Calu3 (cell line): ENCODE data around the gene TCF20. TPM values are rescaled to one million over a fixed set of nuclear protein-coding genes. Genes with fewer than 3 reads are reported as not detected.

Source experiments
- BruUV-seq: library from RNA; stranded (reverse); fragments of 400-500 nt; replicated peaks from 2 replicates; lab custom pipeline; 2021; lab: Mats Ljungman, UMichigan
- CTCF ChIA-PET: fragments of 300-600 bp; sonication (Branson Sonifier 250); formaldehyde crosslinking; loops from one replicate; lab custom pipeline; 2022; ENCODE audit warnings: antibody characterized with exemption; lab: Charles Lee
- DNase-seq: peaks from one replicate; pipeline ENCODE4 v3.0.0; 2022
- H3K27ac Mint-ChIP-seq: one replicate; pipeline ENCODE4 v1.8.0; 2022; ENCODE audit warnings: mixed read lengths; ENCODE audit not compliant: unreplicated experiment
- H3K27me3 Mint-ChIP-seq: one replicate; pipeline ENCODE4 v1.8.0; 2022; ENCODE audit warnings: mixed read lengths; ENCODE audit not compliant: unreplicated experiment
- H3K36me3 Mint-ChIP-seq: one replicate; pipeline ENCODE4 v1.8.0; 2022; ENCODE audit warnings: mild to moderate bottlenecking, moderate library complexity, mixed read lengths; ENCODE audit not compliant: insufficient read depth, unreplicated experiment
- H3K4me1 Mint-ChIP-seq: one replicate; pipeline ENCODE4 v1.8.0; 2022; ENCODE audit warnings: mild to moderate bottlenecking, low read depth, mixed read lengths; ENCODE audit not compliant: unreplicated experiment
- H3K4me3 Mint-ChIP-seq: one replicate; pipeline ENCODE4 v1.8.0; 2022; ENCODE audit warnings: mild to moderate bottlenecking, low read depth, moderate library complexity, mixed read lengths; ENCODE audit not compliant: unreplicated experiment
- H3K9me3 Mint-ChIP-seq: one replicate; pipeline ENCODE4 v1.8.0; 2022; ENCODE audit warnings: low read depth, mixed read lengths; ENCODE audit not compliant: unreplicated experiment
- CTCF ChIP-seq: fragments of 200-600 bp; IDR thresholded peaks from one replicate; pipeline ENCODE4 v1.8.0; 2022; ENCODE audit warnings: antibody characterized with exemption; ENCODE audit not compliant: unreplicated experiment
- intact Hi-C: fragments of 100-400 bp; cut with micrococcal nuclease; formaldehyde crosslinking; loops from one replicate; pipeline ENCODE4 v1.10.0; 2022; ENCODE audit not compliant: unreplicated experiment
- total RNA-seq: library from RNA; stranded (reverse); gene quantifications from 2 replicates; pipeline ENCODE4 v1.2.3, GENCODE V29; 2022

Gene TCF20
- total RNA-seq, 1 experiment from 2014 or later: 87.2 TPM

- H3K4me3 Mint-ChIP-seq: no peak overlapping the region
- no peak for DNase-seq
- intact Hi-C loops: no loop called here
- CTCF ChIA-PET: interaction anchor here (0.6 kb wide), 1 partner anchor 223 kb away, joined by 8 read pairs; no protein-coding TSS in a partner anchor
- H3K36me3 Mint-ChIP-seq: no peaks in the 10 kb centered on the region
- no peaks in the 10 kb centered on the region for H3K4me1 Mint-ChIP-seq
- H3K9me3 Mint-ChIP-seq: no peaks in the 10 kb centered on the region
- no peak for TF ChIP-seq CTCF
- peaks cover 97% of the 10 kb centered on the region for H3K27me3 Mint-ChIP-seq
- no TSS peak for BruUV-seq
- H3K27ac Mint-ChIP-seq: no peak overlapping the region
Measured at GRCh38 chr22:42284643-42285181, 14.3 kb upstream of the TCF20 start.

- intact Hi-C loops: no loop called here
- CTCF ChIA-PET: no interaction called here
Measured at GRCh38 chr22:42284202-42284591, 13.7 kb upstream of the TCF20 start.

GRCh38 chr22:42283278-42284201 is 13.1 kb upstream of the TCF20 start:
- no peaks in the 10 kb centered on the region for H3K4me1 Mint-ChIP-seq
- intact Hi-C loops: no loop called here
- no peak for DNase-seq
- peaks cover 94% of the 10 kb centered on the region for H3K27me3 Mint-ChIP-seq
- CTCF ChIA-PET: no interaction called here
- no peaks in the 10 kb centered on the region for H3K36me3 Mint-ChIP-seq
- H3K27ac Mint-ChIP-seq: no peak overlapping the region
- no peak for TF ChIP-seq CTCF
- no peaks in the 10 kb centered on the region for H3K9me3 Mint-ChIP-seq
- no peak overlapping the region for H3K4me3 Mint-ChIP-seq
- BruUV-seq: no TSS peak

More at GRCh38 chr22:42284202-42284591, 13.7 kb upstream of the TCF20 start:
- no TSS peak for BruUV-seq
- Mint-ChIP-seq H3K4me1 (no peaks in the 10 kb centered on the region), H3K9me3 (no peaks in the 10 kb centered on the region), H3K27ac (no peak overlapping the region), H3K4me3 (no peak overlapping the region), H3K36me3 (no peaks in the 10 kb centered on the region), H3K27me3 (peaks cover 97% of the 10 kb centered on the region)
- no peak for TF ChIP-seq CTCF
- DNase-seq: no peak

- Mint-ChIP-seq H3K4me3 (no peak overlapping the region), H3K27ac (no peak overlapping the region), H3K9me3 (no peaks in the 10 kb centered on the region), H3K36me3 (no peaks in the 10 kb centered on the region), H3K4me1 (no peaks in the 10 kb centered on the region), H3K27me3 (peaks cover 90% of the 10 kb centered on the region)
- intact Hi-C loops: no loop called here
- no peak for DNase-seq
- no peak for TF ChIP-seq CTCF
- no TSS peak for BruUV-seq
- CTCF ChIA-PET: interaction anchor here (0.8 kb wide), 1 partner anchor 10 kb away, joined by 5 read pairs; no protein-coding TSS in a partner anchor
Measured at GRCh38 chr22:42282943-42283277, 12.5 kb upstream of the TCF20 start.
